Measurements from ENCODE around the gene FTCD.
"Not testable (repeated sequence)": the region's sequence is repeated elsewhere in the genome, so short reads cannot be mapped to it uniquely, and the experiment has no call there.

Gene FTCD

DNA sequence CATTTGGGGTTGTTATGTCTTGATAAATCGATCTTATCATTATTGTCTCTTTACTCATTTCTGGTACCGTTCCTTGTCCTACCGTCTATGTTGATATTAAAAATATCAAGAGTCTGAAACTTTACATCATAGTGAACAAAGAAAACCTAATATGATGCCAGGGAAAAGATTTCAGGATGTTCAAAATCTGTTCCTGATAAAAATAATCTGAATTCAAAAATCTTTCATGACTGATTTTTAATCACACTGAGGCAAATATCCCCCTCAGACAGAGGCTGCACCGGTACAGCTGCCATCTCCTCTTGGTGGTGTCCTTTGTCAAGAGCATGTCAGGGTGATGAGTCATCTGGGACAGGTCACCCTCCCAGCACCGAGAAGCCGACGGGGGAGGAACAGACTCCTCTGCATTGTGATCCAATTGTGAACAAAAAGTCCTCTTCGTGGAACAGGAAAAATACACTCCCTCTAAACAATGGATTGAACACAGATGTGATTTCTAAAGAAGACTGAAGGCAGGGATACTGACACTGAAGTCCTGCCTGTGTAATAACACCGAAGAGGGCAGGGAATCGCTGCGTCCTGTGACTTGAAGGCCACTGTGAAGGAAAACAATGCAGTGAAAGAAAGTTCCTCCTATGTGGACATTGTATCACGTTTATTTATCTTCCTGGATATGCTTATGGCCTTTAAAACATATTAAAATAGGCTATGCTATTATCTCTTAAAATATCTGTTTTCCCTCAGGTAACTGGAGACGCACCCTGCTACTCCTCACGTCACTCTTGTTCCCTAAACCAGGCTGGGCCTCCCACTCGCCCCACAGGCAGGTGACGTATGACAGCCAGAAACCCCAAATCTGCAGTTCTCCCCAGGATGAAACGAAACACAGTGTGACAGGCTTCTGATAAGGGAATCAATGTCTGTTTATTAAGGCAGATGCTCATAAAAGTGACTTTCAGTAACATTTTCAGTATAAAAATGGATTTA is 33.1 kb upstream of the FTCD start:
- peak; percentile 39 for DNase-seq

DNA sequence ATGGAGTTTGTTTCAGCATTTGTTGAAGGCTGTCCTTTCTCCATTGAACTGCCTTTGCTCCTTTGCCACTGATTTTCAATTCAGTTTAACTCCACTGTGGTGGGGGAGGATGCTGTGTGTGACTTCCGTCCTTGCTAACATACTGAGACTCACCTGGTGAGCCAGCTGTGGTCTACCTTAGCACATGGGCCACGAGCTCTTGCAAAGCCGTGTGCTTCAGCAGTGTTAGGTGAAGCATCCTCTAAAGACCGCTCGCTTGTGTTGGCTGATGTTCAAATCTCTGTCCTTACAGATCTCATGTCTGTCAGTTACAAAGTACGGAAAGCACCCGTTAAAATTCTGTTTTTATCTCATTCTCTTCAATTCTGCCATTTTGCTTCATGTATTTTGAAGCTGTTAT is 32.4 kb upstream of the FTCD start:
- DNase-seq = no peak

DNA sequence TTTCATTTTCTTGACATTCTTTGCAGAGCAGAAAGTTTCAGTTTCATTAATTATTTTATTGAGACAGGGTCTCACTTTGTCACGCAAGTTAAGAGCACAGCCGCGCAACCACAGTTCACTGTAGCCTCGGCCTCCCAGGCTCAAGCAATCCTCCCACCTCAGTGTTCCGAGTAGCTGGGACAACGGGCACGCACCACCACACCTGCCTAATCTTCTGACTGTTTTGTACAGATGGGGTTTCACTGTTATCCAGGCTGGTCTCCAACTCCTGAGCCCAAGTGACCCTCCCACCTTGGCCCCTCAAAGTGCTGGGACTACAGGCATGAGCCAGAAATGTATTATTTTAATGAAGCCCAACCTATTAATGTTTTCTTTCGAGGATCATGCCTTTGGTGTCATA is 31.9 kb upstream of the FTCD start:
- DNase-seq = no peak

DNA sequence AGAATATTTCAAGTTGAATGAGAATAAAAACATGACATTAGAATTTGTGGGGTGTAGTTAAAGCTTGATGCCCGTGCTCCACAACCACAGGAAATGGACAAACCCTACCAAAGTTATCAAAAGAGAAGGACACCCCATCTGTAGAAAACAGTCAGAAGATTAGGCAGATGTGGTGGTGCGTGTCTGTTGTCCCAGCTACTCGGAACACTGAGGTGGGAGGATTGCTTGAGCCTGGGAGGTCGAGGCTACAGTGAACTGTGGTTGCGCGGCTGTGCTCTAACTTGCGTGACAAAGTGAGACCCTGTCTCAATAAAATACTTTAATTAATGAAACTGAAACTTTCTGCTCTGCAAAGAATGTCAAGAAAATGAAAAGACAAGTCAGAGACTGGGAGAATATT is 30.3 kb upstream of the FTCD start:
- no peak for DNase-seq

DNA sequence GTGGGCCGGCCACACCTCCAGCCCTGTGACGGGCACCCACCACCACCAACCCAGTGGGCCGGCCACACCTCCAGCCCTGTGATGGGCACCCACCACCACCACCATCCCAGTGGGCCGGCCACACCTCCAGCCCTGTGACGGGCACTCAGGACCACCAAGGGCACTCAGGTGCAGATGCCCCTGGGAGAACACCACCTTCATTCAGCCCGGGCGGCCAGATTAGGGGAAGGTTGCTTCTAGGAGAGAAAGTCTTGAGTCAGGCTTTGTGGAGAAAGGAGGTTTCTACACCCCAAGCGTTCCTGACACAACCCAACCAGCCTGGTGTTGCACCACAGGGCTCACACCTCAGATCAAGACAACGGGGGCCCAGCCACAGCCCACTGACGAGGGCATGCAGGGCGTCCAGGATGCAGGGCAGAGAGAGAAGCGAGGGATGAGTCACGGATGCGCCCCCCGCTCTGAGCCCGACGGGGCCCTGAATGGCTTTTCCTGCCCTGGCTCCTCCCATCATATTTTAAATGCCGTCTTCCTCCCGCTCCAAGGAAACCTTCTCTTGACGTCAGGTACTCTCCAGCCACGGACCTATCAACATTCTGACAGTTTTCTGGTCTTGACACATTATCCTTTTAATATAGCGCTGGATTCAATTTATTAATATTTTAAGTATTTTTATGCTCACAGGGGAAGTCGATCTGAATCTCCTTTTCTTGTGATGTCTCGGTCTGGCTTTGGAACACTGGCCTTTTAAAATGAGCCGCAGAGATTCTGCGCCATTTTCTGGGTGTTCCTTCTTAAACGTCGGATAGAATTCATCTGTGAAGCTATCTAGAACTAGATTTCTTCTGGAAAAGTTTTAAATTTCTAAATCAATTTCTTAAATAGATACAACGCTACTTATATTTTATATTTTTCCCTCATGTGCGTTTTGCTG is 29.5 kb upstream of the FTCD start:
- DNase-seq = peak; percentile 50

DNA sequence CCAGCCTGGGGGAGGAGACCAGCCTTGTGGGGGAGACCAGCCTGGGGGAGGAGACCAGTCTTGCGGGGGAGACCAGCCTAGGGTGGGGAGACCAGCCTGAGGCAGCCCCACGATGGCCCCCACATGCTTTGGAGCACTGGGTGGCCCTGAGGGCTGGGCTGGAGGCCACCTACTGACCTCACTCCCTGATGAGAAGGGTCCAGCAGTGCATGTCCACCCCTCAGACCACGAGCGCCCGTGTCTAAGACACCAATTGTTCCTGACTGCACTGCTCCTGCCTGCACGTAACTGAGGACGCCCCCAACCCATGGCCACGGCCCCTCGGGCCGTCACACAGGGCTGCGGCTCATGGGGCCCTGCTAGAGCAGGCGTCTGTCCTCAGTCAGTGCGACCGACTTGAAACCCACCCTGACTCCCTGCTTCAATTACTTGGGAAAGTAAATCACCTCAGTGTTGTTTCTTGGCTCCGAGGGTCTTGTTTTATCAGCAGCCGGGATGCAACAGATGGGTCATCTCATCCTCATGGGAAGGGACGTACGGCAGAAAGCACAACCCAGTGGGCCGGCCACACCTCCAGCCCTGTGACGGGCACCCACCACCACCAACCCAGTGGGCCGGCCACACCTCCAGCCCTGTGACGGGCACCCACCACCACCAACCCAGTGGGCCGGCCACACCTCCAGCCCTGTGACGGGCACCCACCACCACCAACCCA is 28.7 kb upstream of the FTCD start, which contains the start of gene SPATC1L:
SPATC1L (minus strand) TSS at position 550 of the 715 bp plus-strand sequence. CDS start 1,643 bp downstream, outside the sequence.
- no peak for DNase-seq

DNA sequence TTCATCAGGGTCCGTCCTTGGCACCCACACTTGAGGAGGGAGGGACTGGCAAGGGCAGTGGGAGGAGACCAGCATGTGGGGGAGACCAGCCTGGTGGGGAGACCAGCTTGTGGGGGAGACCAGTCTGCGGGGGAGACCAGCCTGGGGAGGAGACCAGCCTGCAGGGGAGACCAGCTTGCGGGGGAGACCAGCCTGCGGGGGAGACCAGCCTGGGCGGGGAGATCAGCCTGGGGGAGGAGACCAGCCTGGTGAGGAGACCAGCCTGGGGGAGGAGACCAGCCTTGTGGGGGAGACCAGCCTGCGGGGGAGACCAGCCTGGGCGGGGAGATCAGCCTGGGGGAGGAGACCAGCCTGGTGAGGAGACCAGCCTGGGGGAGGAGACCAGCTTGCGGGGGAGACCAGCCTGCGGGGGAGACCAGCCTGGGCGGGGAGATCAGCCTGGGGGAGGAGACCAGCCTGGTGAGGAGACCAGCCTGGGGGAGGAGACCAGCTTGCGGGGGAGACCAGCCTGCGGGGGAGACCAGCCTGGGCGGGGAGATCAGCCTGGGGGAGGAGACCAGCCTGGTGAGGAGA is 28.0 kb upstream of the FTCD start:
- not testable (repeated sequence) for DNase-seq

DNA sequence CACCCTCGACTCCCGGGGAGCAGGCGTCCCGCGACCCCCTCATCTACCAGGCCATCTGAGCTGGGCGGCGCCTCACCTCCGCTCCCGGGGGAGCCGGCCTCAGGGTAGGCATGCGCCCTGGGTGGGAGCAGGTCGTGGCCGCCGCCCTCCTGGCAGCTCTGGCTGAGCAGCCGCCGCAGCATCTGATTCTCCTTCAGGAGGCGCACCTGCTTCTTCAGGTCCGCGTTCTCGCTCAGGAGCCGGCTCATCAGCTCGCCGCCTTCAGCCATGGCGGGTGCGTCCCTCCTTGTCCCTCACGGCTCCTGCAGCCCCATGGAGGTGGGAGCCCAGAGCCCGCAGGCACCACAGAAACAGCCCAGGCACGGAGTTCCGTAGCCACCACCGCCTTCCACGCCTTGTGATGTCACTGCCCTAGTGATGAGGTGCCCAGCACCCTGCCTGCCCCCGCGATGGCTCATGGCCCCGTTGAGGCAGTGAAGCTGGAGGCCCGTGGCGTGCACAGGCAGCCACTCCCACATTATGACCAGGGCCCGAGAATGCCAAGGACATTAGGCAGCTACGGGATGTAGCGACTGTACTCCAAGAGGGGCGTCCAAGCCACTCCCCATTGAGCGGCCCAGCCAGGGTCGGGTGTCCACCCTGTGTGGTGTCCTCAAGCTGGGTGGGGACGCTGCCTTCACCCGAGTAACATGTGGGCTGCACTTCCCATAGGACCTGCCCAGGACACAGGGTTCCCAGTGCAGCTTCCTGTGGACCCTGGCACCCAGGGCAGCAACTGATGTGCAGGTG is 27.4 kb upstream of the FTCD start:
- no peak for DNase-seq

DNA sequence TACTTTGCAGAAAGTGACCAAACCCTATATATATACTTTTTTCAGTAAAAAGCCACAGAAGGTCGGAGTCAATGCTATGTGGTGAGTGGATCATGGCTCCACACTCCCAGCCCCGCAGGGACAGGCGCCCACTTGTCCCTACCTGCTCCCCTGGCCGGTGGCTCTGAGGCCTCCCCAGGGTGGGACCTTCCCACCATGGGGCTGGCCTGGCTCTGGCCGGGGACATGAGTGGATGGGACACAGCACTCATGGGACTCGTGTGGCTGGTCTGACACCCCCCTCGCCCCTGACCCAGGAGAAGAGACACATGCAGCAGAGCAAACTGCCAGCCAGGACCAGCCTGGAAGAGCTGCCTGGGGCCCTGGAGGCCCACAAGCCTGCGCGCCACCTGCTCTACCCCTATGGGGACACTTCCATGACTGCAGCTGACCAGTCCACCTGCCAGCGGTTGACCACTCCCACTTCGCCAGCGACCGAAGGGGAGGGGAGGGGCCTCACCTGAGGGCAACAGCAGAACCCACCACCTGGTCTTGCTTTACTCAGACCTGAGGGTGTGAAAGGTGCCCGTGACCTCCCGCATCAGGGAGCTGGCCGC is 26.7 kb upstream of the FTCD start:
- no peak for DNase-seq

DNA sequence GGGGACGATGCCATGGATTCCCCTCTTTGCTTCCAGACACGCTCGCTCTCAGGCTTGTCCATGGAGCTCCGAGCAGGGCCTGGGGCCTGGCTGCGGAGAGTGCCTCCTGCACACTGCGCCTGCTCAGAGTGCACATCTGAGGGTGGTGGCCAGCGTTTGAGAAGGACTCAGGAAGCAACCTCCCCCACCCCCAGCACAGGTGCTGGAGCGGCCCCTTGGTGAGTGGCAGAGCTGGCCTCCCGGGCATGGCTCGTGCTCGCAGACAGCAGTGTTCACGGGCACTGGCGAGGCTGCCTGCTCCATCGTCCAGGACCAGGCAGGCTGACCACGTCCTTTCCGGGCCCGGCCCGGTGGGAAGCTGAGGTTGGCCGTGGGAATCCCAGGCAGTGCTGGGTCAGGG is 26.1 kb upstream of the FTCD start:
- no peak for DNase-seq

DNA sequence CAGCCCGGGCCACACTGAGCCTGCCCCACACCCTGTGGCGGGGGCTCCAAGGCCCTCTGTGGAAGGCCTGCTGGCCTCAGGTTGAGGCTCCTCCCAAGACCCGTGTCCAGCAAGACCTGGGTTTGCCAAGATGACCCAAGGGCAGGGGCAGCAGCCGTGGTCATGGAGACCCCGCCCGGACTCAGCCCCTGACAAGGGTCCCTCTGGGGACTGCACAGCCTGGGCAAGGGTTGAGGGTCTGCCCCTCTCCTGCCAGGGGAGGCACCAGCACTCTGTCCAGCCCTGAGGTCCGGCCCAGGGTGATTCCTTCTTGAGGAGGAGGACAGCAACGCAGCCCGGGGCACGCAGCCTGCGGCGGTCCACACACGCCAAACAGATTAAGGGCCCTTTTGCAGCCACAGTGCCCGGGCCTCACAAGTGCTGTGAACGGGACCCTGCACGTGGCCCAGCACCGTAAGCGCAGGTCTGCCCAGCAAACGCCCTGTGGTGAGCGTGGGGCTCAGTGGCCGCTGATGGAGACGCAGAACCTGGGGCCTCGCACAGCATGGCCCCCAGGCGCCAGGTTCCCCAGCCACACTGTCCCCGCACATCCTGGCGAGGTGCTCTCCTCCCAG is 25.5 kb upstream of the FTCD start:
- no peak for DNase-seq

DNA sequence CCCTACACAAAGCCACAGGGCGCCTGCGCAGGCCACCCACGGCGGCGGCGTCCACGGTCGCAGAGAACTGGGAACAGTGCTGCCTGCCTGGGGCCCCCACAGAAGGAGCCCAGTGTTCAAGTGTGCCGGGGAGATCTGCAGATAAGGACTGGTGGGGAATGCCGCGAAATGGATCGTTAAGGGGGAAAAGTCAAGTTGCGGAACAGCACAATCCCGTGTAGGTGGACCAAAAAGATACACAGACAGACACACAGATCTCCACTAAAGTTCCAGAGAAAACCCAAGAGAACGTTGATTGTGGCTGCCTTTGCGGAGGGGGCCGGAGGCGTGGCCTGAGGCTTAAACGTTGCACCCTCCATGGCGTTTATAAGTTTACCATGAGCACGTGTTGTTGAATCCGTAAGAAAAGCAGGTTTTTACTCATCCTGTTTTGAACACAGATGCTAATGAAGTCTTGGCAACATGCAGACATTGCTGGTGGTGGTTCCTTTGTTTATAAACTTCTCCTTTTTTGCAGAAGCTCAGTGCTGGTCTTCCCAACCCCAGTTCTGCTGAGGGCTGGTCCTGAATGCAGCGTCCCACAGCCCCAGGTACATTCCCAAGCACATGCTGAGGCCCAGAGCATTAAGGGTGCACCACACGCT is 24.8 kb upstream of the FTCD start:
- peak; percentile 46 for DNase-seq

DNA sequence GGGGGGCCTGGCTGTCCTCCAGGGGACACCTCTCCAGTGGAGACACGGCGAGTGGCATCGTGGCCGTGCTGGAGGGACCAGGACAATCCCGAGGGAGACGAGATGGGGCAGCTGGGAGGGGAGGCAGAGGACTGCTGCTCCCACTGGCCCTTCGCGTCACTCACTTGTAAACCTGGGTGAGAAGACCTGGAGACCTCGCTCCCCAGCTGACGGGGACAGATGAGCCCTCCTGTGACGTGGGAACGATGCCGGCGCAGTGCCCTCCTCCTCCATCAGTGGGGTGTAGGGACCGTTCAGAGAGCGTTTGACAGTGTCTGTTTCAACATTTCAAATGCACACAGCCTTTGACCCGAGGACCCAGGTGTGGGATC is 24.3 kb upstream of the FTCD start:
- no peak for DNase-seq

DNA sequence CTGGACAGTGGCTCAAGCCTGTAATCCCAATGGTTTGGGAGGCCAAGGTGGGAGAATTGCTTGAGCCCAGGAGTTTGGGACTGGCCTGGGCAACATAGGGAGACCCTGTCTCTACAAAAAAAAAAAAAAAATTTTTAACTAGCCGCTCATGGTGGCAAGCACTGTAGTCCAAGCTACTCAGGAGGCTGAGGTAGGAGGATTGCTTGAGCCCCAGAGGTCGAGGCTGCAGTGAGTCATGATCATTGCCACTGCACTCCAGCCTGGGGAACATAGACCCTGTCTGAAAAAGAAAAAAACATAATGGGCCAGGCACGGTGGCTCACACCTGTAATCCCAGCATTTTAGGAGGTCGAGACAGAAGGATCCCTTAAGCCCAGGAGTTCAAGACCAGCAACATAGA is 23.6 kb upstream of the FTCD start:
- no peak for DNase-seq

DNA sequence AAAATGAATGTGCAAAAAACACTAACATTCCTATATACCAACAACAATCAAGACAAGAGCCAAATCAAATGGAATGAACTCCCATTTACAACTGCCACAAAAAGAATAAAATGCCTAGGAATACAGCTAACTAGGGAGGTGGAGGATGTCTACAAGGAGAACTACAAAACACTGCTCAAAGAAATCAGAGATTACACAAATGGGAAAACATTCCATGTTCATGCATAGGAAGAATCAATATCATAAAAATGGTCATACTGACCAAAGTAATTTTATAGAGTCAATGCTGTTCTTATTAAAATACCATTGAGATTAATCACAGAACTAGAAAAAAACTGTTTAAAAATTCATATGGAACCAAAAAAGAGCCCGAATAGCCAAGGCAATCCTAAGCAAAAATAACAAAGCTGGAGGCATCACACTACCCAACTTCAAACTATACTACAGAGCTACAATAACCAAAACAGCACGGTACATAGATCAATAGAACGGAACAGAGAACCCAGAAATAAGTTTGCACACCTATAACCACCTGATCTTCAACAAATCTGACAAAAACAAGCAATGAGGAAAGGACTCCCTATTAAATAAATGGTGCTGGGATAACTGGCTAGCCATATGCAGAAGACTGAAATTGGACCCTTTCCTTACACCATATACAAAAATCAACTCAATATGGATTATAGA is 21.2 kb upstream of the FTCD start:
- not testable (repeated sequence) for DNase-seq

DNA sequence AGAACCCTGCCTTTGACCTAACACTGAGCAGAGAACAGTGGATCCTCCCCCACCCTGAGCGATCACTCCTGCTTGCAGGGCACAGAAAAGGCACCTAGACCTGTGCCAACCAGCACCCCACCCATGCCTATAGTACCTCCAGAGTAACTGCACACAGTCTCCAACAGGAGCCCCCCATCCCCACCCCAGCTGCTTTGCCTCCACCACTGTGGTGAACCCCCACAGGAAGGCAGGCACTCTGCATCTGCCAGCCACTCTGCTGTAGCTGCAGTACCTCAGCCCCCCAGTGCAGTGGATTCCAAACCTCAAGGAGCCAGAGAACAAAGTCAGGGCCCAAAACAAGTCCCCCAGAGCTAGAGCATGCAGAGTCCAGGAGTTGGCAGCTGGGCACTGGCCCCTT is 18.2 kb upstream of the FTCD start:
- DNase-seq = no peak

DNA sequence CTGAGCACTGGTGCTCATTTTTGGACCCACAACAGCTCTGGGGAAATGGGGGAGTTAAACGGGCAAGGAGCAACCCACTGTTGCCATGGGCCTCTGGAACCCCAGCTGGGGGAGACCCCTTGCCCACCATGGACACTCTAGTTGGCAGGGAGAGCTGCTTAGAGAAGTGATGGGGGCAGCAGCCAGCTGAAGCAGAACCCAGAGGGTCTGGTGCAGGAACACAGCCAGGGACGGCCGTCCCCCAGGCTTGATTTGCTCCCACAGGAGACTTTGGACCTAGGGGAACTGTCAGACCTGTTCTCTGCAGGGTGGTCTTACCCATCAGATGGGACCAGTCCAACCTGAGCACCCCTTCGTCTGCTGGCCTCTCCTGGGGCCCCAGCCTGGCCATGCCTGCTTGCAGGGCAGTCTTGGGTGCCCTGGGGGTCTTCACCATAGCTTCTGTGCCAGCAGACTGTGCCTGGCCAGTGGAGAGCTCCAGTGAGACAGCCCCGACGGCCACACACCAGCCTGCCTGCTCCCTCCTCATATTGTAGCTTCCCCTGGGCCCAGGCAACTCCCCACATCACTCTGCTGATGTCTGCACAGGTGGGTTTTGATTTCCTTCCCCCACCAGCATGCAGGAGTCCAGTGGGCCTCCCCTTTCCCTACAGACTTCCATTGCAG is 17.6 kb upstream of the FTCD start:
- no peak for DNase-seq

DNA sequence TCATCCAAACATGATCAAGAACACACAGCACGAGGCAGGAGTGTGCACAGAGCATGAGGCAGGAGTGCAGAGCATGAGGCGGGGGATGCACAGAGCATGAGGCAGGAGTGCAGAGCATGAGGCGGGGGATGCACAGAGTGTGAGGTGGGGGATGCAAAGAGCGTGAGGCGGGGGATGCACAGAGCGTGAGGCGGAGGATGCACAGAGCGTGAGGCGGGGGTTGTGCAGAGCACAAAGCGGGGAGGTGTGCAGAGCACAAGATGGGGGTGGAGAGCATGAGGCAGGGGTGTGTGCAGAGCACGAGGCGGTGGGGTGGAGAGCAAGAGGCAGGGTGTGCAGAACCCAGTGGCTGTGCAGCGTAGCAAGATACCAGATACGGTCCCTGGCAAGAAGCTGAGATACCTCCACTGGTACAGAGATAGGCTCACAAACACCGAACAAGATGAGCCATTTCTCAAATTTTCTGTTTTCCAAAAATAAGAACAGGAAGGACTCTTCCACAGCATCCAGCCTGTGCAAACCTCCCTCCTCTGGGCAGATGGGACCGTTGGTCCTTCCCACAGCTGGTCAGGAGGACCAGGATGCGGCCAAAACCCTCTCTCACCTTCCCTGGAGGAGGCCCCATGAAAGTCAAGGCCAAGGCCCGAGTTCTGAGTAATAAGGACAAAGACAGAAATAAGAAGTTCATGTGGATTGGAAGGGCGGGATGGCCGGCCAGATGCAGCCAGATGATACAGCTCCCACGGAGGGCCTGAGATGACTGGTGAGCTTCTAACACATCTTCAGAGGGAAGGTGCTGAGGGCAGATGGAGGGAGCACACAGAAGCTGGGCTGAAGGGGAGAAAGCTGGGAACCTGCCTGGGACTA is 16.9 kb upstream of the FTCD start:
- DNase-seq = no peak
